ENCODE measurements around the gene MAP6D1. TPM values are rescaled to one million over a fixed set of nuclear protein-coding genes. Genes with fewer than 3 reads are reported as not detected.

The MAP6D1 gene
- total and polyA plus RNA-seq, 9 of the 15 experiments (the other 6 are each of a cell fraction or from before 2014, with no cell fraction given): 0.16 to 1.5 (median 0.44) TPM; not detected in 3

DNA sequence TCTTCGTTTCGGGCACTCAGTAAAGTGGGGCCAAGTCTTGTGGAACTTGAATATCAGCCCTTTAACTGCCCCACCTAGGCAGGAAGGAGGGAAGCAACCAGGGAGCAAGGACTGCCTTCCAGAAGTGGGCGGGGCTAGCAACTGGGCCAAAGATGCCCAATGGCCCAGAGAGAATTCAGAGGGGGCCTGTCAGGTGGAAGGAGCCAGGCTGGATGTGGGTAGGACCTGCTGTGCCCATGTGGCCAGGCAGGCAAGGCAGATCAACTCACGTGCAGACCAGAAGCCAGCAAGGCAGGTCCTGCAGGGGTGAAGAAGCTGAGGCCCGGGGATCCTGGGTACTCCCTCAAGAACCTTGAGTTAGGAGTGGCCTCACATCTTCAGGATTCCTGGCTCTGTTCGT is 5.5 kb downstream of the MAP6D1 start:
- no peak for FAIRE-seq
- Histone ChIP-seq H3K36me3 (ENCODE audit: control insufficient read depth, insufficient read depth, low read length) (no peaks in the 10 kb centered on the region), H3K4me2 (ENCODE audit: insufficient read depth, low read length) (no peak overlapping the region), H3K9ac (ENCODE audit: insufficient read depth in 1 of 2, low read depth in 2 of 2, low read length in 2 of 2) (no peak overlapping the region; a peak in 1 of 4 replicates), H3K9me3 (replicated peaks; ENCODE audit: control insufficient read depth, insufficient read depth, low read depth, low read length) (no peaks in the 10 kb centered on the region), H3K79me2 (ENCODE audit: control insufficient read depth, insufficient read depth, low read length) (no peaks in the 10 kb centered on the region), H3K4me3 (no peak overlapping the region), H3K27me3 (ENCODE audit: control insufficient read depth in 2 of 2, insufficient read depth in 2 of 2, low read length in 2 of 2) (no peaks in the 10 kb centered on the region), H2AFZ (ENCODE audit: low read depth, low read length) (no peak overlapping the region), H3K4me1 (replicated peaks in 1 of 2; ENCODE audit: control insufficient read depth in 2 of 2, insufficient read depth in 2 of 2, low read length in 2 of 2) (peaks cover 0 to 4% of the 10 kb centered on the region in 2 experiments; a peak in 2 of 5 replicates), H3K9me1 (ENCODE audit: control insufficient read depth, insufficient read depth, low read length) (peaks cover 5% of the 10 kb centered on the region), H3K27ac (ENCODE audit: extremely low read depth, low read depth, low read length) (no peak overlapping the region), H4K20me1 (replicated peaks; ENCODE audit: control insufficient read depth, insufficient read depth, low read length) (no peaks in the 10 kb centered on the region)
- no peak for DNase-seq (ENCODE audit: extremely low read depth in 1 of 4, low spot score in 3 of 4)
- BruUV-seq (replicated peaks): no TSS peak
- in situ Hi-C loops (cut with MboI): no loop called here
- no peak for ATAC-seq
- 46% methylated on average over 5 of the region's 6 CpGs for WGBS (ENCODE audit: insufficient coverage, low coverage, missing lambda C conversion rate)
- intact Hi-C loops (cut with micrococcal nuclease): no loop called here
- no peak for TF ChIP-seq NFXL1 (CRISPR knock-in tag; IDR thresholded peaks at IDR 0.05)
- TF ChIP-seq, protein P1, sequence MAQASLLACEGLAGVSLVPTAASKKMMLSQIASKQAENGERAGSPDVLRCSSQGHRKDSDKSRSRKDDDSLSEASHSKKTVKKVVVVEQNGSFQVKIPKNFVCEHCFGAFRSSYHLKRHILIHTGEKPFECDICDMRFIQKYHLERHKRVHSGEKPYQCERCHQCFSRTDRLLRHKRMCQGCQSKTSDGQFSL (CRISPR knock-in tag; IDR thresholded peaks at IDR 0.05): no peak
- TF ChIP-seq, protein P1 (tag; IDR thresholded peaks at IDR 0.05): no peak
- TF ChIP-seq FOXA3 (CRISPR knock-in tag; conservative IDR thresholded peaks at IDR 0.05 in 1 of 2, IDR thresholded peaks at IDR 0.05 in 1 of 2): no peak
- no peak for TF ChIP-seq DDX20 (tag; IDR thresholded peaks at IDR 0.05; ENCODE audit: low read depth)
- TF ChIP-seq, protein P2, sequence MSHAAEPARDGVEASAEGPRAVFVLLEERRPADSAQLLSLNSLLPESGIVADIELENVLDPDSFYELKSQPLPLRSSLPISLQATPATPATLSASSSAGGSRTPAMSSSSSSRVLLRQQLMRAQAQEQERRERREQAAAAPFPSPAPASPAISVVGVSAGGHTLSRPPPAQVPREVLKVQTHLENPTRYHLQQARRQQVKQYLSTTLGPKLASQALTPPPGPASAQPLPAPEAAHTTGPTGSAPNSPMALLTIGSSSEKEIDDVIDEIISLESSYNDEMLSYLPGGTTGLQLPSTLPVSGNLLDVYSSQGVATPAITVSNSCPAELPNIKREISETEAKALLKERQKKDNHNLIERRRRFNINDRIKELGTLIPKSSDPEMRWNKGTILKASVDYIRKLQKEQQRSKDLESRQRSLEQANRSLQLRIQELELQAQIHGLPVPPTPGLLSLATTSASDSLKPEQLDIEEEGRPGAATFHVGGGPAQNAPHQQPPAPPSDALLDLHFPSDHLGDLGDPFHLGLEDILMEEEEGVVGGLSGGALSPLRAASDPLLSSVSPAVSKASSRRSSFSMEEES (CRISPR knock-in tag; IDR thresholded peaks at IDR 0.05): no peak
- no peak for TF ChIP-seq EZH2 (IDR thresholded peaks at IDR 0.05; ENCODE audit: borderline replicate concordance, low read depth, low read length)
- TF ChIP-seq DPF2 (IDR thresholded peaks at IDR 0.05): no peak
- no peak for TF ChIP-seq MBD2 (IDR thresholded peaks at IDR 0.05; ENCODE audit: borderline replicate concordance, low read depth)
- TF ChIP-seq, protein P3, sequence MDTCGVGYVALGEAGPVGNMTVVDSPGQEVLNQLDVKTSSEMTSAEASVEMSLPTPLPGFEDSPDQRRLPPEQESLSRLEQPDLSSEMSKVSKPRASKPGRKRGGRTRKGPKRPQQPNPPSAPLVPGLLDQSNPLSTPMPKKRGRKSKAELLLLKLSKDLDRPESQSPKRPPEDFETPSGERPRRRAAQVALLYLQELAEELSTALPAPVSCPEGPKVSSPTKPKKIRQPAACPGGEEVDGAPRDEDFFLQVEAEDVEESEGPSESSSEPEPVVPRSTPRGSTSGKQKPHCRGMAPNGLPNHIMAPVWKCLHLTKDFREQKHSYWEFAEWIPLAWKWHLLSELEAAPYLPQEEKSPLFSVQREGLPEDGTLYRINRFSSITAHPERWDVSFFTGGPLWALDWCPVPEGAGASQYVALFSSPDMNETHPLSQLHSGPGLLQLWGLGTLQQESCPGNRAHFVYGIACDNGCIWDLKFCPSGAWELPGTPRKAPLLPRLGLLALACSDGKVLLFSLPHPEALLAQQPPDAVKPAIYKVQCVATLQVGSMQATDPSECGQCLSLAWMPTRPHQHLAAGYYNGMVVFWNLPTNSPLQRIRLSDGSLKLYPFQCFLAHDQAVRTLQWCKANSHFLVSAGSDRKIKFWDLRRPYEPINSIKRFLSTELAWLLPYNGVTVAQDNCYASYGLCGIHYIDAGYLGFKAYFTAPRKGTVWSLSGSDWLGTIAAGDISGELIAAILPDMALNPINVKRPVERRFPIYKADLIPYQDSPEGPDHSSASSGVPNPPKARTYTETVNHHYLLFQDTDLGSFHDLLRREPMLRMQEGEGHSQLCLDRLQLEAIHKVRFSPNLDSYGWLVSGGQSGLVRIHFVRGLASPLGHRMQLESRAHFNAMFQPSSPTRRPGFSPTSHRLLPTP (IDR thresholded peaks at IDR 0.05; ENCODE audit: borderline replicate concordance, extremely low read depth, insufficient read length): no peak
- TF ChIP-seq HDAC8 (tag; IDR thresholded peaks at IDR 0.05): no peak
- no peak for TF ChIP-seq ELF2 (CRISPR knock-in tag; IDR thresholded peaks at IDR 0.05)
- TF ChIP-seq HLTF (IDR thresholded peaks at IDR 0.05): no peak
- TF ChIP-seq HDAC6 (IDR thresholded peaks at IDR 0.05; ENCODE audit: low read depth, low read length): no peak
- no peak for TF ChIP-seq BDP1 (IDR thresholded peaks at IDR 0.05; ENCODE audit: insufficient read depth, insufficient read length)
- TF ChIP-seq, protein P4, sequence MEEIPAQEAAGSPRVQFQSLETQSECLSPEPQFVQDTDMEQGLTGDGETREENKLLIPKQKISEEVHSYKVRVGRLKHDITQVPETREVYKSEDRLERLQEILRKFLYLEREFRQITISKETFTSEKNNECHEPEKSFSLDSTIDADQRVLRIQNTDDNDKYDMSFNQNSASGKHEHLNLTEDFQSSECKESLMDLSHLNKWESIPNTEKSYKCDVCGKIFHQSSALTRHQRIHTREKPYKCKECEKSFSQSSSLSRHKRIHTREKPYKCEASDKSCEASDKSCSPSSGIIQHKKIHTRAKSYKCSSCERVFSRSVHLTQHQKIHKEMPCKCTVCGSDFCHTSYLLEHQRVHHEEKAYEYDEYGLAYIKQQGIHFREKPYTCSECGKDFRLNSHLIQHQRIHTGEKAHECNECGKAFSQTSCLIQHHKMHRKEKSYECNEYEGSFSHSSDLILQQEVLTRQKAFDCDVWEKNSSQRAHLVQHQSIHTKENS (CRISPR knock-in tag; IDR thresholded peaks at IDR 0.05): no peak
- TF ChIP-seq ZNF41 (CRISPR knock-in tag; conservative IDR thresholded peaks at IDR 0.05): no peak
- TF ChIP-seq KHSRP (IDR thresholded peaks at IDR 0.05): no peak
- no peak for TF ChIP-seq ZNF699 (CRISPR knock-in tag; IDR thresholded peaks at IDR 0.05; ENCODE audit: insufficient replicate concordance)
- POLR2A ChIA-PET: no interaction called here
- CTCF ChIA-PET (ENCODE audit: low intra/inter-chr PET ratio): no interaction called here
